Psoas muscle (tissue), 8 donors: ENCODE data around the gene SARS1. TPM values are rescaled to one million over a fixed set of nuclear protein-coding genes. Genes with fewer than 3 reads are reported as not detected.
A peak's percentile ranks its signal among the peaks of the same experiment; 100 is the strongest.

Experiments
- ATAC-seq, 4 donors: fragments of 200-7000 bp; cut with Tn5 transposase; one replicate each; pipeline ENCODE4 v1.9.1; 2020; ENCODE audit warnings: moderate library complexity in 3 of 4, mild to moderate bottlenecking in 2 of 4
- DNase-seq, 2 donors: peaks; one replicate each; pipeline ENCODE4 v3.0.0-alpha.2; 2020
- H3K27ac ChIP-seq: fragments of 200-600 bp; one replicate; pipeline ENCODE4 v1.8.0; 2022
- H3K27me3 ChIP-seq, 3 donors: fragments of 200-600 bp in 1 of 3; one replicate each; pipeline versions ENCODE4 v1.6.1 to v1.8.0; 2013 to 2022; ENCODE audit warnings: low read length in 2 of 3, mild to moderate bottlenecking in 2 of 3, moderate library complexity in 1 of 3; ENCODE audit not compliant: insufficient read depth in 3 of 3
- H3K36me3 ChIP-seq, 2 donors: fragments of 200-600 bp in 1 of 2; one replicate each; pipeline versions ENCODE4 v1.6.1 to v1.8.0; 2013 to 2022; ENCODE audit warnings: low read depth in 1 of 2, mild to moderate bottlenecking in 1 of 2, moderate library complexity in 1 of 2; ENCODE audit not compliant: insufficient read depth in 1 of 2
- H3K4me1 ChIP-seq: fragments of 200-600 bp; one replicate; pipeline ENCODE4 v1.8.0; 2022
- H3K4me3 ChIP-seq: fragments of 200-600 bp; one replicate; pipeline ENCODE4 v1.8.0; 2022; ENCODE audit warnings: mild to moderate bottlenecking
- H3K9me3 ChIP-seq: fragments of 200-600 bp; one replicate; pipeline ENCODE4 v1.8.0; 2022
- CTCF ChIP-seq: fragments of 200-600 bp; IDR thresholded peaks from one replicate; pipeline ENCODE4 v1.8.0; 2022; ENCODE audit warnings: antibody characterized with exemption
- WGBS, 3 donors: extraction: QIAGEN DNeasy Blood & Tissue Kit; methylation state at CpG; one replicate each; pipeline versions ENCODE4 v1.1.6 to v1.1.7; 2013; 5-methylcytosine and 5-hydroxymethylcytosine counted together
- intact Hi-C, 2 donors: fragments of 100-400 bp; cut with DNase I; formaldehyde crosslinking; loops; one replicate each; pipeline versions ENCODE4 v1.11.0 to v1.14.2; 2022
- polyA plus RNA-seq, 3 donors: library from polyadenylated mRNA; stranded (reverse); fragments of 200-250 nt; gene quantifications; one replicate each; pipeline ENCODE4 v1.2.3, GENCODE V29; 2013
- total RNA-seq, 4 donors: library from RNA; stranded (reverse); fragmentation: NEBNext Ultra II Directional in 2 of 4; extraction: Animal tissue kit (Norgen Biotek cat#: 25700) in 2 of 4; gene quantifications; one replicate each; pipeline versions ENCODE4 v1.2.1 to v1.2.4, GENCODE V29; 2021 to 2023
- donor health status: healthy with polysubstance abuse.
- donor health status: DM: no; HTN: no; CAD: no; lungs with moderate emphysema.
- donor health status: Bipolar disorder and iron deficiency.
- donor health status: healthy.
- donor health status: DM: yes; HTN: yes; CAD: no.
- donor health status: DM: no; HTN: no; CAD: no.
- donor health status: DM: no; HTN: no; CAD: no.
- donor health status: DM: yes; HTN: yes; CAD: no.

Gene SARS1
- total and polyA plus RNA-seq, 7 donors = 76.4 to 155 (median 149) TPM

- Histone ChIP-seq H3K4me1 (no peaks in the 10 kb centered on the region), H3K27ac (no peak overlapping the region), H3K4me3 (no peak overlapping the region), H3K9me3 (no peaks in the 10 kb centered on the region), H3K27me3 (no peaks in the 10 kb centered on the region), H3K36me3 (no peaks in the 10 kb centered on the region)
- TF ChIP-seq CTCF = peak; percentile 47
- DNase-seq = peak; percentile 29 to 54
- intact Hi-C loops = no loop called here
- ATAC-seq = peak; percentile 79 to 89 (median 87)
- 68 to 85% (median 76%) methylated on average over 2 of the region's 2 CpGs for WGBS, 3 donors
Measured at GRCh38 chr1:109201123-109201703, 12.5 kb upstream of the SARS1 start.

- no peak for DNase-seq
- Histone ChIP-seq H3K27ac (no peak overlapping the region), H3K27me3 (no peaks in the 10 kb centered on the region), H3K9me3 (no peaks in the 10 kb centered on the region), H3K36me3 (no peaks in the 10 kb centered on the region), H3K4me3 (no peak overlapping the region), H3K4me1 (no peaks in the 10 kb centered on the region)
- TF ChIP-seq CTCF = no peak
- intact Hi-C loops = no loop called here
- no peak for ATAC-seq
- 75 to 79% (median 78%) methylated on average over 5 of the region's 5 CpGs for WGBS, 3 donors
Measured at GRCh38 chr1:109204484-109204883, 9.2 kb upstream of the SARS1 start.

- TF ChIP-seq CTCF = no peak
Measured at GRCh38 chr1:109206339-109206738, 7.4 kb upstream of the SARS1 start.

GRCh38 chr1:109207467-109208103 lies 6.1 kb upstream of the SARS1 start:
- Histone ChIP-seq H3K36me3 (no peaks in the 10 kb centered on the region), H3K9me3 (no peaks in the 10 kb centered on the region), H3K4me3 (no peak overlapping the region), H3K27me3 (no peaks in the 10 kb centered on the region), H3K4me1 (no peaks in the 10 kb centered on the region), H3K27ac (no peak overlapping the region)
- TF ChIP-seq CTCF = no peak
- WGBS, 3 donors = 77 to 81% (median 81%) methylated on average over 7 of the region's 7 CpGs
- no peak for DNase-seq
- no peak for ATAC-seq
- intact Hi-C loops = no loop called here

More at GRCh38 chr1:109206339-109206738, 7.4 kb upstream of the SARS1 start:
- DNase-seq (no peak), ATAC-seq (no peak)
- Histone ChIP-seq H3K36me3 (no peaks in the 10 kb centered on the region), H3K4me1 (no peaks in the 10 kb centered on the region), H3K27me3 (no peaks in the 10 kb centered on the region), H3K27ac (no peak overlapping the region), H3K4me3 (no peak overlapping the region), H3K9me3 (no peaks in the 10 kb centered on the region)
- intact Hi-C loops = no loop called here
- 74 to 87% (median 75%) methylated on average over 2 of the region's 2 CpGs for WGBS, 3 donors
